ENCODE data around the gene SUFU. TPM values are rescaled to one million over a fixed set of nuclear protein-coding genes. Genes with fewer than 3 reads are reported as not detected.

SUFU gene
- total RNA-seq, 1 donor from 2014 or later: 8.9 TPM

DNA sequence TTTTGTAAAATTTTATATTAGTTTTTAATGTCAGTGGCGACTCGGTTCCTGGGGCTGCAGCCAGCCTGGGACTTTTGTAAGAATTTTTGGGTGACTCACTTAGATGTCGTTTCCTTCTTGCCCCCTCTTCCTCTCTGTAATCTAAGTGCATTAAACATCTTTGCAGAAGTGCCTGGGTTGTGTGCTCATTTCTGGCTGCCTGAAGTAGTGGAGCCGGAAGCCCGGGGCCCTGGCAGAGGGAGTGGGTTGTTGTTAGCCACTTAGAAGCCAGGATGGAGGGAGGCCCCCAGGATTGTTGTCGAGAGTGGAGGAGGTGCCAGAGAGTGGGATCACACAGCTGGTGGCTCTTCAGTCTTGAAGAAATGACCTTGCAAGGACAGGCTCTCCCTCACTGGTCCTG is 129.5 kb downstream of the SUFU start:
- DNase-seq (ENCODE audit: low read depth): no peak
- TF ChIP-seq, protein P1, sequence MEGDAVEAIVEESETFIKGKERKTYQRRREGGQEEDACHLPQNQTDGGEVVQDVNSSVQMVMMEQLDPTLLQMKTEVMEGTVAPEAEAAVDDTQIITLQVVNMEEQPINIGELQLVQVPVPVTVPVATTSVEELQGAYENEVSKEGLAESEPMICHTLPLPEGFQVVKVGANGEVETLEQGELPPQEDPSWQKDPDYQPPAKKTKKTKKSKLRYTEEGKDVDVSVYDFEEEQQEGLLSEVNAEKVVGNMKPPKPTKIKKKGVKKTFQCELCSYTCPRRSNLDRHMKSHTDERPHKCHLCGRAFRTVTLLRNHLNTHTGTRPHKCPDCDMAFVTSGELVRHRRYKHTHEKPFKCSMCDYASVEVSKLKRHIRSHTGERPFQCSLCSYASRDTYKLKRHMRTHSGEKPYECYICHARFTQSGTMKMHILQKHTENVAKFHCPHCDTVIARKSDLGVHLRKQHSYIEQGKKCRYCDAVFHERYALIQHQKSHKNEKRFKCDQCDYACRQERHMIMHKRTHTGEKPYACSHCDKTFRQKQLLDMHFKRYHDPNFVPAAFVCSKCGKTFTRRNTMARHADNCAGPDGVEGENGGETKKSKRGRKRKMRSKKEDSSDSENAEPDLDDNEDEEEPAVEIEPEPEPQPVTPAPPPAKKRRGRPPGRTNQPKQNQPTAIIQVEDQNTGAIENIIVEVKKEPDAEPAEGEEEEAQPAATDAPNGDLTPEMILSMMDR (IDR thresholded peaks at IDR 0.05; ENCODE audit: insufficient read depth, low read length, poor library complexity, severe bottlenecking): no peak
- Histone ChIP-seq H3K4me3 (ENCODE audit: low read depth, low read length) (no peak overlapping the region), H3K27me3 (ENCODE audit: control insufficient read depth, insufficient read depth, low read length) (no peaks in the 10 kb centered on the region), H3K36me3 (ENCODE audit: control insufficient read depth, insufficient read depth, low read length) (no peaks in the 10 kb centered on the region)

DNA sequence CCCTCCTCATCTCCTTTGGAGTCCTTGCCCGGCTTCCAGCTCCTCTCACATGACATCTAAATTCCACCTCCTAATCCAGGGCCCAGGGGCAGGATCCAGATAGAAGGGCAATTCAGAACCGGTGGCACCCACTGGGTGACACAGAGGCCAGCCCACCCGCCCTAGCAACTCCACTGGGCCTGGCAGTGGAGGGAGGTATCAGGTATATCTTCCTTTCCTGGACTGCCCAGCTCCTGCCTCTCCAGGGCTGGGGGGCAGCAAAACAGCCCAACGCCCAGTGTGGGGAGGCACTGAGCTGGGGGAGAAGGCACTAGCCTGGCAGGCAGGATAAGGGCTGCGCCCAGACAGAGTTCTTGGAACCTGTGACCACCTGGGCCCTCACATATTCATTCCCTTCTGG is 130.1 kb downstream of the SUFU start:
- Histone ChIP-seq H3K36me3 (ENCODE audit: control insufficient read depth, insufficient read depth, low read length) (no peaks in the 10 kb centered on the region), H3K4me3 (ENCODE audit: low read depth, low read length) (no peak overlapping the region), H3K27me3 (ENCODE audit: control insufficient read depth, insufficient read depth, low read length) (no peaks in the 10 kb centered on the region)
- TF ChIP-seq, protein P1 (IDR thresholded peaks at IDR 0.05; ENCODE audit: insufficient read depth, low read length, poor library complexity, severe bottlenecking): no peak
- no peak for DNase-seq (ENCODE audit: low read depth)

DNA sequence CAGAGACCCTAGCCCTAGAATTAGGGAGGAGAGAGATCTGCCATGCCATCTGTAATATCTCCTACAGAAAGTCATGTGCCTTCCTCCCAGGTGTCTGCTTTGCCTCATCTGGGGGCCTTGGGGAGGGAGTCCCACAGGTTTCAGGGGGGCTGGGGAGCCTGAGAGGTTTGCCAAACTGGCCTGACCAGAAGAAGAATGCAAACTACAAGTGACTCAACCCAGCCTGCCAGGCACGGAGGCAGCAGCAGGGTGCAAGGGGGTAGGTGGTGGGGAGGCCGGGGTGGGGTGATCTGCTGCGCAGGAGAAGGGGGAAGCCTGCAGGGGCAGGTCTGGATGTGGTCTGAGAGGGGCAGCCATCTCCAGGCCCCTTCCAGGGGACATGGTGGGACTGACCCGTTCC is 130.9 kb downstream of the SUFU start:
- no peaks in the 10 kb centered on the region for H3K27me3 ChIP-seq (ENCODE audit: control insufficient read depth, insufficient read depth, low read length)
- no peaks in the 10 kb centered on the region for H3K36me3 ChIP-seq (ENCODE audit: control insufficient read depth, insufficient read depth, low read length)
- no peak for DNase-seq (ENCODE audit: low read depth)
- TF ChIP-seq, protein P1 (IDR thresholded peaks at IDR 0.05; ENCODE audit: insufficient read depth, low read length, poor library complexity, severe bottlenecking): no peak
- H3K4me3 ChIP-seq (ENCODE audit: low read depth, low read length): no peak overlapping the region

DNA sequence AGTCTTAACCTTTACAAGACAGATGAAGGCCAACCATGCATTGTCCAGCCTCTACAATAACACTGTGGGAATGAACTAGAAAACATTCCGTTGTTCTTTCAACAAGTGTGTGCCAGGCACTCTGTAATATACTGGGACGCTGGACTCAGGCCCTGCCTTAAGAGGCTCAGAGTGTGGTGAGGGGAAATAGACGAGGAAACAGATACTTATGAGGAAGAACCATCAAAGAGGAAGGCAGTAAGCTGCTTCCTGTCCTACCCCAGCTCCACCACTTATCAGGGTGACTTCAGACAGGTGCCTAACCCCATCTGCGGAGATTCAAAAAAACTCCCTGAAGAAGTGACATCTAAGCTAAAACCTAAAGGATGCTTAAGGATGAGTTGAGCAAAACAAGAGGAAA is 131.6 kb downstream of the SUFU start:
- no peak overlapping the region for H3K4me3 ChIP-seq (ENCODE audit: low read depth, low read length)

DNA sequence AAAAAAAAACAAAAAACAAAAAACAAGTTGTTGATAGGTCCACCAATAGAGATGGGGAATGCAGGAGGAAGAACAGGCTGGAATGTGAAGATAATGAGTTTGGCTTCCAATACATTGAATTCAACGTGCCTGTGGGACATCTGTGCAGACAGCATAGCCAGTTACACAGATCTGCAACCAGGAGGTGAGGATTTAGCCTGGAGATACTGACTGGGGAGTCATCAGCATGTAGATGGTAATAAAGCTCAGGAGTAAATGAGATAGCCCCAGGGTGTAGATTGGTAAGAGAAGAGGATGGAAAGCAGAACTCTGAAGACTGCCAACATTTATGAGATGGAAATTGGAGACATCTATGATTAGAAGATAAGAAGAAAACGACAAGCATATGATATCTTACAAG is 135.8 kb downstream of the SUFU start:
- Histone ChIP-seq H3K4me3 (ENCODE audit: low read depth, low read length) (no peak overlapping the region), H3K36me3 (ENCODE audit: control insufficient read depth, insufficient read depth, low read length) (no peaks in the 10 kb centered on the region), H3K27me3 (ENCODE audit: control insufficient read depth, insufficient read depth, low read length) (no peaks in the 10 kb centered on the region)
- TF ChIP-seq, protein P1 (IDR thresholded peaks at IDR 0.05; ENCODE audit: insufficient read depth, low read length, poor library complexity, severe bottlenecking): no peak
- DNase-seq (ENCODE audit: low read depth): no peak

More for the DNA sequence above, 131.6 kb downstream of the SUFU start:
- TF ChIP-seq, protein P1 (IDR thresholded peaks at IDR 0.05; ENCODE audit: insufficient read depth, low read length, poor library complexity, severe bottlenecking): no peak
- no peaks in the 10 kb centered on the region for H3K36me3 ChIP-seq (ENCODE audit: control insufficient read depth, insufficient read depth, low read length)
- no peaks in the 10 kb centered on the region for H3K27me3 ChIP-seq (ENCODE audit: control insufficient read depth, insufficient read depth, low read length)
- DNase-seq (ENCODE audit: low read depth): no peak

DNA sequence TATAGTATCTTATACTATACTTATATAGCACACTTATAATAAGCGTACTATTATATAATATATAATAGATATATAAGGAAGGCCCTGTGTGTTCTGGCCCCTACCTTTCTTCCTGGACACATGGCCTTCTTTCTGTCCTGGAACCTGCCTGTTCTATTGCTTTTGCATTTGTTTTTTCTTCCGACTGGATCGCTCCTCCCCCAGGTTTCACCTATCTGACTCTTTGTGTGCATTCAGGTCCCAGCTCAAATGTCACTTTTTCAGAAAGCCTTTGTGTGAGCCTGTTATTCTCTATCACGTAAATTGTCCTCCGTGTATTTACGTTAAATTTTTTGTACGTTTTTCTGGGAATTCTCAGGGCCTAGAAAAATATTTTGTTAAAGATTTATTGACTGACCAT is 137.6 kb downstream of the SUFU start:
- DNase-seq (ENCODE audit: low read depth): no peak
- Histone ChIP-seq H3K4me3 (ENCODE audit: low read depth, low read length) (peak overlapping the region; percentile 79), H3K27me3 (ENCODE audit: control insufficient read depth, insufficient read depth, low read length) (no peaks in the 10 kb centered on the region), H3K36me3 (ENCODE audit: control insufficient read depth, insufficient read depth, low read length) (no peaks in the 10 kb centered on the region)
- TF ChIP-seq, protein P1 (IDR thresholded peaks at IDR 0.05; ENCODE audit: insufficient read depth, low read length, poor library complexity, severe bottlenecking): no peak

All from kidney epithelial cell (primary cell).